ENCODE data around the gene MED27. TPM values are rescaled to one million over a fixed set of nuclear protein-coding genes. Genes with fewer than 3 reads are reported as not detected.

The MED27 gene
- total and polyA plus RNA-seq, 9 of the 15 experiments (the other 6 are each of a cell fraction or from before 2014, with no cell fraction given), result 24.4 to 91.0 (median 36.1) TPM

GRCh38 chr9:131923766-131924165 is 155.9 kb downstream of the MED27 start:
- Histone ChIP-seq H3K9me3 (replicated peaks; ENCODE audit: control insufficient read depth, insufficient read depth, low read depth, low read length) (no peaks in the 10 kb centered on the region), H3K4me2 (ENCODE audit: insufficient read depth, low read length) (no peak overlapping the region), H3K4me1 (replicated peaks in 1 of 2; ENCODE audit: control insufficient read depth in 2 of 2, insufficient read depth in 2 of 2, low read length in 2 of 2) (no peaks in the 10 kb centered on the region), H3K27me3 (ENCODE audit: control insufficient read depth in 2 of 2, insufficient read depth in 2 of 2, low read length in 2 of 2) (no peaks in the 10 kb centered on the region), H3K4me3 (no peak overlapping the region), H3K36me3 (ENCODE audit: control insufficient read depth, insufficient read depth, low read length) (no peaks in the 10 kb centered on the region; the same call in 2 of the 3 replicates), H2AFZ (ENCODE audit: low read depth, low read length) (no peak overlapping the region), H3K9me1 (ENCODE audit: control insufficient read depth, insufficient read depth, low read length) (no peaks in the 10 kb centered on the region), H3K9ac (ENCODE audit: insufficient read depth in 1 of 2, low read depth in 2 of 2, low read length in 2 of 2) (no peak overlapping the region), H3K27ac (ENCODE audit: extremely low read depth, low read depth, low read length) (no peak overlapping the region), H3K79me2 (ENCODE audit: control insufficient read depth, insufficient read depth, low read length) (no peaks in the 10 kb centered on the region), H4K20me1 (replicated peaks; ENCODE audit: control insufficient read depth, insufficient read depth, low read length) (peaks cover 6% of the 10 kb centered on the region; the same call in 1 of the 2 replicates)
- POLR2A ChIA-PET, result no interaction called here
- DNase-seq (ENCODE audit: extremely low read depth in 1 of 4, low spot score in 3 of 4) (no peak), FAIRE-seq (no peak), ATAC-seq (no peak)
- BruUV-seq (replicated peaks), result no TSS peak
- CTCF ChIA-PET (ENCODE audit: low intra/inter-chr PET ratio), result no interaction called here
- 95% methylated on average over 4 of the region's 4 CpGs for WGBS (ENCODE audit: insufficient coverage, low coverage, missing lambda C conversion rate)
- intact Hi-C loops (cut with micrococcal nuclease), result no loop called here
- TF ChIP-seq HMBOX1 (IDR thresholded peaks at IDR 0.05) (no peak), ATF7 (IDR thresholded peaks at IDR 0.05) (no peak), PCBP1 (IDR thresholded peaks at IDR 0.05; ENCODE audit: low read depth, low read length, poor library complexity, severe bottlenecking) (no peak), ZNF764 (CRISPR knock-in tag; IDR thresholded peaks at IDR 0.05; ENCODE audit: low read depth) (no peak), BMI1 (IDR thresholded peaks at IDR 0.05; ENCODE audit: low read length) (no peak), ZKSCAN3 (CRISPR knock-in tag; IDR thresholded peaks at IDR 0.05) (no peak), STAT6 (CRISPR knock-in tag; IDR thresholded peaks at IDR 0.05) (no peak), ZNF324 (CRISPR knock-in tag; IDR thresholded peaks at IDR 0.05) (no peak)
- in situ Hi-C loops (cut with MboI), result no loop called here

All from K562 (cell line).